PFSK-1 (cell line): ENCODE measurements around the gene CHST15.

Experiments
- FOXP2 ChIP-seq: optimal IDR thresholded peaks from 2 replicates; pipeline ENCODE3; 2011; ENCODE audit warnings: borderline replicate concordance, control low read depth, inconsistent platforms; ENCODE audit not compliant: insufficient read depth; ENCODE audit errors: extremely low read length, extremely low read depth
- POLR2AphosphoS5 ChIP-seq: IDR thresholded peaks from 2 replicates; pipeline ENCODE4 v1.6.1; 2012; ENCODE audit warnings: low read depth, mild to moderate bottlenecking, control low read depth, low read length, moderate library complexity
- REST ChIP-seq, 2 experiments: IDR thresholded peaks; 2 replicates each; pipeline versions ENCODE4 v1.6.1 to v1.8.0; 2011 to 2012; ENCODE audit warnings: low read depth in 2 of 2, low read length in 2 of 2, control low read depth in 1 of 2, inconsistent platforms in 1 of 2, mild to moderate bottlenecking in 1 of 2, moderate library complexity in 1 of 2; ENCODE audit not compliant: insufficient read depth in 1 of 2
- SIN3A ChIP-seq: IDR thresholded peaks from 2 replicates; pipeline ENCODE4 v1.6.1; 2012; ENCODE audit warnings: mild to moderate bottlenecking, low read length, moderate library complexity, borderline replicate concordance; ENCODE audit not compliant: insufficient read depth
- TAF1 ChIP-seq: IDR thresholded peaks from 2 replicates; pipeline ENCODE4 v1.6.1; 2012; ENCODE audit warnings: low read length, control low read depth, borderline replicate concordance; ENCODE audit not compliant: insufficient read depth

DNA sequence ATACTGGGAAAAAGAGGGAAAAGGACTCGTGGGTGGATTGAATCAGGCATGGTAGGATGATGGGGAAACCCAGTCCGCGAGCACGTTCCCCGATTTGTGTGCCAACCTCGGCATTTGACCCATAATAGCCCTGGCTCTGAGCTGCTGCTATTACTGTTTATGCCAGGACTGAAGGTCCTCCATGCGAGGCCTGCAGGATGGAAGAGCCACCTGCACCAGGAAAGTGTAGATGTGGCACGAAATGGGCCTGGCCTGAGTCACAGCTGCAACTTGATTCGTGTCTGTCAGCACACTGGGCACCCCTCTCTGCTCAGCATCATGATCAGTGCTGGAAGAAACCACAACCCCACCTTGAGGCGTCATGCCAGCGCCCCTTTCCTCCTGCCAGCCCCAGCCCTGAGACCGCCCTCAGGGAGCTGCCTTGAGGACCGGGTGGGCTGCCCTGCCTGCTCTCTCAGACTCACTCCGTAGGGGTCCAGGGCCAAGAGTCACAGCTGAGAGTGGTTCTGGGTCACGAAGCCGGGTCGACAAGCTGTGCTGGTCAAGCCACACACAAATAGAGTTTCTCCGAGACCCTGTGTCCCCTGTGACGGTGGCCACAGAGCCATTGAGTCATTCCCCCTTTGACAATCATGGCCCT lies 74.4 kb downstream of the CHST15 start:
- TF ChIP-seq TAF1 (no peak), REST (IDR thresholded peaks at IDR 0.05; ENCODE audit: insufficient read depth in 1 of 2, low read depth in 2 of 2, low read length in 2 of 2) (no peak), POLR2AphosphoS5 (no peak), SIN3A (no peak), FOXP2 (no peak)
